ENCODE data around the gene EPB42. TPM values are rescaled to one million over a fixed set of nuclear protein-coding genes. Genes with fewer than 3 reads are reported as not detected.
"Not testable (repeated sequence)": the region's sequence is repeated elsewhere in the genome, so short reads cannot be mapped to it uniquely, and the experiment has no call there.

Gene EPB42
- total and polyA plus RNA-seq, 2 experiments from 2014 or later = not detected

- DNase-seq = peak; percentile 45
- Histone ChIP-seq H3K9me3 (ENCODE audit: low read depth) (no peaks in the 10 kb centered on the region), H3K36me3 (ENCODE audit: low read depth) (peaks cover 13% of the 10 kb centered on the region), H3K27ac (no peak overlapping the region), H4K20me1 (ENCODE audit: insufficient read depth) (no peaks in the 10 kb centered on the region), H2AFZ (peak overlapping the region; percentile 76), H3K27me3 (replicated peaks; ENCODE audit: insufficient read depth) (no peaks in the 10 kb centered on the region), H3K79me2 (ENCODE audit: insufficient read depth) (peaks cover 26% of the 10 kb centered on the region), H3K4me1 (ENCODE audit: insufficient read depth) (peaks cover 6% of the 10 kb centered on the region; the same call in 1 of the 2 replicates), H3K9ac (peak overlapping the region; percentile 92), H3F3A (ENCODE audit: insufficient read depth) (peaks cover 22% of the 10 kb centered on the region), H3K4me3 (peak overlapping the region; percentile 86), H3K4me2 (ENCODE audit: unreplicated experiment) (peak overlapping the region; percentile 89), H3K9me2 (ENCODE audit: insufficient read depth) (no peaks in the 10 kb centered on the region)
- WGBS, 2 experiments (ENCODE audit: low coverage in 1 of 2, low lambda C conversion rate in 2 of 2, missing lambda C conversion rate in 2 of 2) = 1 to 2% methylated on average over 13 of the region's 13 CpGs
- in situ Hi-C loops (cut with MboI) = no loop called here
- no peak for TF ChIP-seq EZH2phosphoT487 (IDR thresholded peaks at IDR 0.05; ENCODE audit: insufficient read depth, low read depth)
- TF ChIP-seq EZH2 (IDR thresholded peaks at IDR 0.05; ENCODE audit: insufficient read depth, poor library complexity, severe bottlenecking) = no peak
Observed at GRCh38 chr15:43186003-43186353, 34.8 kb downstream of the EPB42 start.

- peak within 1 kb of the TSS; percentile 57 for H3K27ac ChIP-seq
- no peak for TF ChIP-seq EZH2 (IDR thresholded peaks at IDR 0.05; ENCODE audit: insufficient read depth, poor library complexity, severe bottlenecking)
- TF ChIP-seq EZH2phosphoT487 (IDR thresholded peaks at IDR 0.05; ENCODE audit: insufficient read depth, low read depth) = no peak
- peak within 1 kb of the TSS; percentile 86 for H3K4me3 ChIP-seq
- peaks cover 26% of the 10 kb centered on the region for H3K79me2 ChIP-seq (ENCODE audit: insufficient read depth)
- no peaks in the 10 kb centered on the region for H3K9me2 ChIP-seq (ENCODE audit: insufficient read depth)
- peaks cover 25% of the 10 kb centered on the region for H3F3A ChIP-seq (ENCODE audit: insufficient read depth)
- in situ Hi-C loops (cut with MboI) = no loop called here
- peak within 1 kb of the TSS; percentile 92 for H3K9ac ChIP-seq
- peaks cover 6% of the 10 kb centered on the region; the same call in 1 of the 2 replicates for H3K4me1 ChIP-seq (ENCODE audit: insufficient read depth)
- no peaks in the 10 kb centered on the region for H3K9me3 ChIP-seq (ENCODE audit: low read depth)
- H3K4me2 ChIP-seq (ENCODE audit: unreplicated experiment) = peak within 1 kb of the TSS; percentile 89
- peak within 1 kb of the TSS; percentile 76 for H2AFZ ChIP-seq
- DNase-seq = peak; percentile 86
- H3K36me3 ChIP-seq (ENCODE audit: low read depth) = peaks cover 7% of the 10 kb centered on the region
- WGBS, 2 experiments (ENCODE audit: low coverage in 1 of 2, low lambda C conversion rate in 2 of 2, missing lambda C conversion rate in 2 of 2) = 1% methylated on average over 31 to 65 of the region's 69 CpGs
- H4K20me1 ChIP-seq (ENCODE audit: insufficient read depth) = no peaks in the 10 kb centered on the region
- H3K27me3 ChIP-seq (replicated peaks; ENCODE audit: insufficient read depth) = no peaks in the 10 kb centered on the region
Observed at GRCh38 chr15:43185157-43186002, 35.4 kb downstream of the EPB42 start, which contains the start of gene CCNDBP1. Gene CCNDBP1, plus strand, starts transcription at chr15:43185403. Its CDS starts 96 bp downstream, at chr15:43185499.

GRCh38 chr15:43184407-43185124, 36.3 kb downstream of the EPB42 start:
- in situ Hi-C loops (cut with MboI) = no loop called here
- peak overlapping the region; percentile 92 for H3K9ac ChIP-seq
- H3F3A ChIP-seq (ENCODE audit: insufficient read depth) = peaks cover 25% of the 10 kb centered on the region
- peaks cover 5% of the 10 kb centered on the region for H3K36me3 ChIP-seq (ENCODE audit: low read depth)
- TF ChIP-seq EZH2phosphoT487 (IDR thresholded peaks at IDR 0.05; ENCODE audit: insufficient read depth, low read depth) (no peak), EZH2 (IDR thresholded peaks at IDR 0.05; ENCODE audit: insufficient read depth, poor library complexity, severe bottlenecking) (no peak)
- DNase-seq = no peak
- no peaks in the 10 kb centered on the region for H3K9me2 ChIP-seq (ENCODE audit: insufficient read depth)
- H2AFZ ChIP-seq = peak overlapping the region; percentile 76
- H3K4me2 ChIP-seq (ENCODE audit: unreplicated experiment) = peak overlapping the region; percentile 47
- no peaks in the 10 kb centered on the region for H3K9me3 ChIP-seq (ENCODE audit: low read depth)
- no peaks in the 10 kb centered on the region for H4K20me1 ChIP-seq (ENCODE audit: insufficient read depth)
- peaks cover 6% of the 10 kb centered on the region; the same call in 1 of the 2 replicates for H3K4me1 ChIP-seq (ENCODE audit: insufficient read depth)
- H3K4me3 ChIP-seq = peak overlapping the region; percentile 86
- peak overlapping the region; percentile 57; the same call in 1 of the 2 replicates for H3K27ac ChIP-seq
- peaks cover 26% of the 10 kb centered on the region for H3K79me2 ChIP-seq (ENCODE audit: insufficient read depth)
- no peaks in the 10 kb centered on the region for H3K27me3 ChIP-seq (replicated peaks; ENCODE audit: insufficient read depth)
- WGBS, 2 experiments (ENCODE audit: low coverage in 1 of 2, low lambda C conversion rate in 2 of 2, missing lambda C conversion rate in 2 of 2) = 68 to 69% methylated on average over 9 of the region's 9 CpGs

- no peaks in the 10 kb centered on the region for H4K20me1 ChIP-seq (ENCODE audit: insufficient read depth)
- DNase-seq = no peak
- no peaks in the 10 kb centered on the region for H3K27me3 ChIP-seq (replicated peaks; ENCODE audit: insufficient read depth)
- 78 to 80% methylated on average over 3 of the region's 3 CpGs for WGBS, 2 experiments (ENCODE audit: low coverage in 1 of 2, low lambda C conversion rate in 2 of 2, missing lambda C conversion rate in 2 of 2)
- peaks cover 23% of the 10 kb centered on the region for H3K79me2 ChIP-seq (ENCODE audit: insufficient read depth)
- no peak overlapping the region for H3K27ac ChIP-seq
- TF ChIP-seq EZH2phosphoT487 (IDR thresholded peaks at IDR 0.05; ENCODE audit: insufficient read depth, low read depth) (no peak), EZH2 (IDR thresholded peaks at IDR 0.05; ENCODE audit: insufficient read depth, poor library complexity, severe bottlenecking) (no peak)
- in situ Hi-C loops (cut with MboI) = no loop called here
- peaks cover 25% of the 10 kb centered on the region for H3F3A ChIP-seq (ENCODE audit: insufficient read depth)
- no peaks in the 10 kb centered on the region for H3K9me3 ChIP-seq (ENCODE audit: low read depth)
- no peak overlapping the region for H2AFZ ChIP-seq
- no peaks in the 10 kb centered on the region for H3K36me3 ChIP-seq (ENCODE audit: low read depth)
- H3K4me2 ChIP-seq (ENCODE audit: unreplicated experiment) = no peak overlapping the region
- H3K4me1 ChIP-seq (ENCODE audit: insufficient read depth) = peaks cover 6% of the 10 kb centered on the region; the same call in 1 of the 2 replicates
- no peak overlapping the region for H3K9ac ChIP-seq
- H3K4me3 ChIP-seq = no peak overlapping the region
- H3K9me2 ChIP-seq (ENCODE audit: insufficient read depth) = no peaks in the 10 kb centered on the region
Observed at GRCh38 chr15:43183270-43183669, 37.5 kb downstream of the EPB42 start.

GRCh38 chr15:43177147-43177546, 43.7 kb downstream of the EPB42 start:
- H3K4me1 ChIP-seq (ENCODE audit: insufficient read depth); H3K4me2 ChIP-seq (ENCODE audit: unreplicated experiment); H3K27ac ChIP-seq; H3K27me3 ChIP-seq (replicated peaks; ENCODE audit: insufficient read depth); H4K20me1 ChIP-seq (ENCODE audit: insufficient read depth); in situ Hi-C loops (cut with MboI); H3K9me2 ChIP-seq (ENCODE audit: insufficient read depth); DNase-seq; H3K79me2 ChIP-seq (ENCODE audit: insufficient read depth); H3K36me3 ChIP-seq (ENCODE audit: low read depth); H3F3A ChIP-seq (ENCODE audit: insufficient read depth); H3K4me3 ChIP-seq; H2AFZ ChIP-seq; H3K9me3 ChIP-seq (ENCODE audit: low read depth); H3K9ac ChIP-seq: not testable (repeated sequence)
- 98 to 100% methylated on average over 2 of the region's 2 CpGs for WGBS, 2 experiments (ENCODE audit: low coverage in 1 of 2, low lambda C conversion rate in 2 of 2, missing lambda C conversion rate in 2 of 2)

GRCh38 chr15:43175656-43176309, 45.0 kb downstream of the EPB42 start:
- in situ Hi-C loops (cut with MboI); H3K4me3 ChIP-seq; H2AFZ ChIP-seq; H3K27me3 ChIP-seq (replicated peaks; ENCODE audit: insufficient read depth); H3K27ac ChIP-seq; H3K9me2 ChIP-seq (ENCODE audit: insufficient read depth); H3K79me2 ChIP-seq (ENCODE audit: insufficient read depth); H3K9me3 ChIP-seq (ENCODE audit: low read depth); H3F3A ChIP-seq (ENCODE audit: insufficient read depth); H3K9ac ChIP-seq; H3K4me1 ChIP-seq (ENCODE audit: insufficient read depth); H4K20me1 ChIP-seq (ENCODE audit: insufficient read depth); DNase-seq; H3K4me2 ChIP-seq (ENCODE audit: unreplicated experiment): not testable (repeated sequence)
- WGBS, 2 experiments (ENCODE audit: low coverage in 1 of 2, low lambda C conversion rate in 2 of 2, missing lambda C conversion rate in 2 of 2) = 93 to 96% methylated on average over 20 to 25 of the region's 25 CpGs
- peaks cover 11% of the 10 kb centered on the region for H3K36me3 ChIP-seq (ENCODE audit: low read depth)
